GM12878 (cell line): ENCODE data around the gene ETF1.

Source experiments
- FOXM1 ChIP-seq: IDR thresholded peaks from 2 replicates; pipeline ENCODE4 v1.6.1; 2012; ENCODE audit warnings: low read depth, mild to moderate bottlenecking, inconsistent platforms, low read length, moderate library complexity
- TF ChIP-seq, protein P1 (sequence below), 3 experiments: IDR thresholded peaks in 2 of 3; conservative IDR thresholded peaks in 1 of 3; 2 replicates each; pipeline ENCODE4 v1.5.1; 2011; ENCODE audit warnings: low read depth in 3 of 3, low read length in 3 of 3, mild to moderate bottlenecking in 3 of 3, control low read depth in 2 of 3, moderate library complexity in 2 of 3, inconsistent platforms in 1 of 3, mixed read lengths in 1 of 3; ENCODE audit not compliant: control insufficient read depth in 2 of 3, insufficient read depth in 1 of 3; ENCODE audit errors: extremely low read depth in 1 of 3
- TF ChIP-seq, protein P2 (sequence below): IDR thresholded peaks from 2 replicates; pipeline ENCODE4 v1.6.1; 2011; ENCODE audit warnings: low read depth, low read length, improper control_type of control experiment, borderline replicate concordance

DNA sequence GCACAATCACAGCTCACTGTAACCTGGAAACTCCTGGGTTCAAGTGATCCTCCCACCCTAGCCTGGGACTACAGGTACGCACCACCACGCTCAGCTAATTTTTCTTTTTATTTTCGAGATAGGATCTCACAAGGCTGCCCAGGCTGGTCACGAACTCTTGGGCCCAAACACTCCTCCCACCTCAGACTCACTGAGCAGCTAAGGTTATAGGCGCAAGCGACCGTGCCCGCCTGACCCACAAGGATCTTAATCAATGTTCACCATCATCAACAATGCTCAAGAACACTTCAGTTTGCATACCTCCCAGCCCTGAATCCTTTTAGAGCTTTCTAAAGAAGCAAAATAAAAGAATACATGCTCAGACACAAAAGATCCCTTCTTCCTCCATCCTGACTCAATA, 13.2 kb downstream of the ETF1 start:
- TF ChIP-seq, protein P1, sequence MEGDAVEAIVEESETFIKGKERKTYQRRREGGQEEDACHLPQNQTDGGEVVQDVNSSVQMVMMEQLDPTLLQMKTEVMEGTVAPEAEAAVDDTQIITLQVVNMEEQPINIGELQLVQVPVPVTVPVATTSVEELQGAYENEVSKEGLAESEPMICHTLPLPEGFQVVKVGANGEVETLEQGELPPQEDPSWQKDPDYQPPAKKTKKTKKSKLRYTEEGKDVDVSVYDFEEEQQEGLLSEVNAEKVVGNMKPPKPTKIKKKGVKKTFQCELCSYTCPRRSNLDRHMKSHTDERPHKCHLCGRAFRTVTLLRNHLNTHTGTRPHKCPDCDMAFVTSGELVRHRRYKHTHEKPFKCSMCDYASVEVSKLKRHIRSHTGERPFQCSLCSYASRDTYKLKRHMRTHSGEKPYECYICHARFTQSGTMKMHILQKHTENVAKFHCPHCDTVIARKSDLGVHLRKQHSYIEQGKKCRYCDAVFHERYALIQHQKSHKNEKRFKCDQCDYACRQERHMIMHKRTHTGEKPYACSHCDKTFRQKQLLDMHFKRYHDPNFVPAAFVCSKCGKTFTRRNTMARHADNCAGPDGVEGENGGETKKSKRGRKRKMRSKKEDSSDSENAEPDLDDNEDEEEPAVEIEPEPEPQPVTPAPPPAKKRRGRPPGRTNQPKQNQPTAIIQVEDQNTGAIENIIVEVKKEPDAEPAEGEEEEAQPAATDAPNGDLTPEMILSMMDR (IDR thresholded peaks at IDR 0.05 in 2 of 3, conservative IDR thresholded peaks at IDR 0.05 in 1 of 3; ENCODE audit: control insufficient read depth in 2 of 3, extremely low read depth in 1 of 3, insufficient read depth in 1 of 3, low read depth in 3 of 3, low read length in 3 of 3): no peak
- TF ChIP-seq FOXM1: no peak
- TF ChIP-seq, protein P2, sequence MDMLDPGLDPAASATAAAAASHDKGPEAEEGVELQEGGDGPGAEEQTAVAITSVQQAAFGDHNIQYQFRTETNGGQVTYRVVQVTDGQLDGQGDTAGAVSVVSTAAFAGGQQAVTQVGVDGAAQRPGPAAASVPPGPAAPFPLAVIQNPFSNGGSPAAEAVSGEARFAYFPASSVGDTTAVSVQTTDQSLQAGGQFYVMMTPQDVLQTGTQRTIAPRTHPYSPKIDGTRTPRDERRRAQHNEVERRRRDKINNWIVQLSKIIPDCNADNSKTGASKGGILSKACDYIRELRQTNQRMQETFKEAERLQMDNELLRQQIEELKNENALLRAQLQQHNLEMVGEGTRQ: no peak
